Epithelial cell of proximal tubule (primary cell): ENCODE data around the gene NCKAP5. TPM values are rescaled to one million over a fixed set of nuclear protein-coding genes. Genes with fewer than 3 reads are reported as not detected.

Source experiments
- DNase-seq: peaks from one replicate; pipeline ENCODE4 v3.0.0-alpha.2; 2011; ENCODE audit warnings: low read depth
- H3K4me3 ChIP-seq: 2 replicates; pipeline ENCODE4 v1.5.1; 2011; ENCODE audit warnings: low read depth, mild to moderate bottlenecking, low read length
- CTCF ChIP-seq: conservative IDR thresholded peaks from 2 replicates; pipeline ENCODE4 v1.5.1; 2012; ENCODE audit warnings: low read depth, mild to moderate bottlenecking, low read length
- total RNA-seq: library from RNA; depleted of rRNA; stranded (reverse); fragments of >200 nt; gene quantifications from 2 replicates; pipeline ENCODE4 v1.2.3, GENCODE V29; 2015

Gene NCKAP5
- total RNA-seq, result 0.58 and 0.69 TPM in 2 replicates

DNA sequence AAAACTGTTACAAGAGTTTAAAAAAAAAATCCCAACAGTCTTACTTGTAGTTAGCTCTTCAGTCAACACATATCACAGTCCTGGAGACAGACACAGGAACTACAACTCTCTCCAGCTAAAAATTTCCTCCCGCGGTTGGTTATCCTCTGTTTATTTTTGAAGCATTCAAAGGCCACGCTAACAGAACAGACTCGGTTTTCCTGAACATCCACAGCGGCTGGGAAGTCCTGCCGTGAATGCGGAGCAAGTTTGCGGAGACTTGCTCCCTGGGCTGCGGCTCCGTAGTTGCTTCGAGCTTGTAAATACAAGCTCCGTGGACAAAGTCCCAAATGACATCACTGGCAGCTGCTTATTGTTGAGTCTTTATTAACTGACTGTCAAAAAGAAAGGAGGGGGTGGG, at the start of gene NCKAP5:
NCKAP5 (minus strand) TSS at position 292 of the 400 bp plus-strand sequence. CDS start 50,937 bp downstream, outside the sequence.
- DNase-seq, result no peak
- peak; percentile 17 for TF ChIP-seq CTCF
- H3K4me3 ChIP-seq, result peak within 1 kb of the TSS; percentile 53

DNA sequence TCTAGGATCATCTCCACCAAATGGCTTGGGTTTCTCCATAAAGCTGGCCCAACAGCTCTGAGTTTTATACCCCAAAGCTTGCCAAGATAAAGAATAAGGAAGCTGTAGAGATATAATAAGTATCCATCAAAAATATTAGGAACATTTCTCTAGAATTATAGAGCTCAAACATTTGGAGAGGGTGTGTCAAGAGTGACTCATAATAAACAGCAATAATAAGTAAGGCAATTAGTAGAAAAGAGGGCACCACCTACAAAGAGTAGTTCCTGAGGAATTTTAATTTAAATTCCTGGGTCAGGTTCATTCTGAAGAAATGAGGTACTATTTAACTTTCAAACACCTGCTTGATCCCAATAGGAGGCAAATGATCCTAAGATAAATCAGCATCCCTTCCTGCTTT, 41.4 kb upstream of the NCKAP5 start:
- no peak overlapping the region for H3K4me3 ChIP-seq
- no peak for DNase-seq
- TF ChIP-seq CTCF, result no peak

DNA sequence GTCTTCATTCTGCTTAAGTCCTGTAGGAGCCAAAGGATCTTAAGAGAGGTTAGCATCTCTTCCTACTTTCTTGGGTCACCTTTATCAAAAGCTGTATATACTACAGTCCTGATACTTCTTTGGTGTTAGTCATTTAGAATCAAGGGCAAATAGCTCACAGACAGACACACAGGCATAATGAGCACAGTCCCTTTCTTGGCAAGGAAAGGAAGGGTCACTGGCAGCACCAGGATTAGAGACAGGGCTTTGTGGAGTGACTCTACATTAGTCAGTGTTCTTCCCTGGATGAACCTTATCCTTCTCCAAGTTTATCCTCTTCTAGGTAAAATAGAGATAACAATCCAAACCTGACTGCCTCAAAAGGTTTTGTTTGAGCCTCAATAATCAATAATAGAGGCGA, 40.0 kb upstream of the NCKAP5 start:
- TF ChIP-seq CTCF, result no peak
- no peak overlapping the region for H3K4me3 ChIP-seq
- no peak for DNase-seq

DNA sequence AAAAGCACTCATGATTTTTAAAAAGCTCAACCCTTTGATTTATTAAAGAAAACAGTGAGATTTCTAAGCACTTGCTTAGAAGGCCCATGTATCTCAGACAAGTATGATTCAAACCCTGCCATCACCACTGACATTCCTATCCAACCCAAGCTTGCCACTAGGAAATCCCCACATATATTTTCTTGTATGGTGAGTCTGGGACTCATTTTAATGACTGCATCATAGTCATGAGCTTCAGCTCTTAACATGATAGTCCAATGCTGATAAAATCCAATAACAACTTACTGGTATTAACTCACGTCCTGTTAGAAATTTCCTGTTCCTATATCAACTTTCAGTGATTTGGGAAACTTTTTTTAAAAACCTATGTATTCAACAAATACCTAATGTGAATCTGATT, 39.4 kb upstream of the NCKAP5 start:
- peak; percentile 13 for DNase-seq
- TF ChIP-seq CTCF, result no peak
- no peak overlapping the region for H3K4me3 ChIP-seq

GRCh38 chr2:133606616-133607015, 38.4 kb upstream of the NCKAP5 start:
- DNase-seq, result no peak
- no peak overlapping the region for H3K4me3 ChIP-seq
- TF ChIP-seq CTCF, result no peak

GRCh38 chr2:133605766-133606137, 37.5 kb upstream of the NCKAP5 start:
- no peak for TF ChIP-seq CTCF
- no peak for DNase-seq
- H3K4me3 ChIP-seq, result no peak overlapping the region

DNA sequence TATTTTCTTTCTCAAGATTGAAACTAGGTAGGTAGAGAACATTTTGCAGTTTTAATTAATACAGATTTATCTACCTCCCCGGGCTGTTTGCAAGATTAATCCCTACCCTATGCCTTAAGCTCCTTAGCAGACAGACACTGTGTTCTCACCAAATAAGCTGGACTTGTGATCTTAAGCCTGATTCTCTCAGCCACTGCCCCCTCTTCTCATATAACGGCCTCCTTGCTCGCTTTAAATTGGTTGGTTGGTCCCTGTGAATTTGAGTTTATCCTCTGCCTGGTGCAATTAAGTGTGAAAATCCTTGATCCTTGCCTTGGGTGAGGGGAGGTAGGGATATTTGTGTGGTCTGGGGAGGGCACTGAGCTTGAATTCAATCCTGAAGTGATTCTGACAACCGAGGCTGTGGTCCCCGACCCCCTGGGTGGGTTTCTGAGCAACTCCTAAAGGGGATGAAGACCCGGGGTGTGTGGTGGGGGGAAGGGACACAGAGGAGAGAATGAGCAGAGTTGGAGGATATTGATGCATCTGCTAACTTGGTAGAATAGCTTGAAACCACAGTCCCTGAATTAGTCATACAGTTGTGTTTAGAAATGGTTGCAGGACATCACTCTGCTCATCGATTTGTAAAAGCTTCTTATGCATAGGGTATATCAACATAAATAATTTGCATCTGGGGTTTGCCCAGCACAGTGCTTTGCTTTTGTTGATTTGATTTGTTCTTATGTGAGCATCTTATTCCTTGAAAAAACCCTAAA, 36.9 kb upstream of the NCKAP5 start:
- TF ChIP-seq CTCF, result no peak
- no peak overlapping the region for H3K4me3 ChIP-seq
- no peak for DNase-seq
